HUDEP-2 (cell line): ENCODE data around the gene PRRC2A.
"Not testable (repeated sequence)": the region's sequence is repeated elsewhere in the genome, so short reads cannot be mapped to it uniquely, and the experiment has no call there.

Experiments
- DNase-seq, 76 experiments: peaks; one replicate each; lab custom pipeline; 2025; ENCODE audit not compliant: unreplicated experiment in 76 of 76; lab: John Stamatoyannopoulos, UW

The PRRC2A gene

DNA sequence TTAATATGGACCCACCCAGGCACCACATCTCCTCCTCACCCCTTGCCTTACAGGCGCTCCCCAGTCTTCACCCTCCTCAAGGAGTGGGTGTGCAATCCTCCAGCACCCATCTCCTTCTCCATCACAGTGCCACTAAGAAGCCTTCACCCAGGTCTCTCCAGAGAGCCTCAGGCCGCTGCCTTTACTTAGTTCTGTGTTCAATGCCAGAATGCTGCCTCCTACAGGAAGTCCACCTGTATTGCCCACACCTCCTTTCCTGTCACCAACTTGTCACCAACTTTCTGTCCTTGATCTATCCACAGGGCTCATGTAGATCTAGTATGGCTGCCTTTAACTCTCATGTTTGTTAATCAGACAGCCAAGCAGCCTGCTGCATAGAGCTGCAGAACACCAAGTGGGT, 35.0 kb upstream of the PRRC2A start:
- peak in 32 of 76 experiments; percentile 6 to 62 (median 31) for DNase-seq

DNA sequence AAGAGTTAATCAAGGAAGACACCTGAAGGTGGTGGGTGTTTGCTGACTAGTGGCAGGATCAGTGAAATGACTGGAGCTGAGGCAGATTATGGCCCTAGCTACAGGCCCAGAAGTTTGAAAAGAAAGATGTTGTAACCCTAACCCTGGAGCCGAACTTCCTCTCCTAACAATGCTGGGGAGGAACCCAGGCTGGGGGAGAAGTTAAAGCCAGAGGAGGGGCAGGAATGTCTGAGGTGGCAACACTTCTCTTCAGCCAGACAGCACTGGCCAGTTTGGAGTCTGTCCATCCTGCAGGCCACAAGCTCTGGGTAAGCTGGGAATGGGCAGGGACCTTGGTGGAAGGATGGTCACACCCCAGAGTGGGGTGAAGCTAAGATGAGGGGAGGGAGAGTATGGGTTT, 34.5 kb upstream of the PRRC2A start, which contains the start of gene LST1:
Gene LST1, plus strand, starts transcription at position 270 of the 400 bp plus-strand sequence. CDS start 1,023 bp downstream, outside the sequence.
- no peak for DNase-seq

DNA sequence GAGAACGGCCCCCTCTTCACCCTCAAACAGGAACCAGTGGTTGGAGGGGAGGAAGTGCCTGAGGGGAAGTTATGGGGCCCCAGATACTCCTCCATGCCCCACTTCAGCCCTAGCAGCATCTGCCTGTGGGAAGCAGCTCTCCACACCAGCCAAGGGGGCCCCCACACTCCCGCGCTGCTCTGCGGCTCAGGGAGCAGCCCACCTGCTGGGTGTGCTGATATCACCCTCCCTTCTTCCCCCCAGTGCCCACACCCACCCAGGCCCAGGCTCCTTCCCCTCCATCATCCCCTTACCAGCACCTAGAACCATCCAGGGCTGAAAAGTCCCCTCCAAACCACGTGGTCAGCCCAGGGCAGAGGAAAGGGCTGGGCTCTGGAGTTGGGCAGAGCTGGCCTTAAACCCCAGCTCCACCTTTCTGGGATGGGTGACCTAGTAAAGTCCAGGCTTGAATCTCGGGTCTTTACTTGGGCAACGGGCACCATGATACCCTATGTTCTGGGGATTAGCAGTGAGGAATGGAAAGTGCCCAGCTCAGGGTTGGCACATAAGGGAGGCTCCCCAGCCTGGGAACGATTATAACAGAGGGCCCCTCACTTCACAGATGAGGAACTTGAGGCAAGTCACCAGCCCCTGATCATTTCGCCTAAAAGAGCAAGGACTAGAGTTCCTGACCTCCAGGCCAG, 33.8 kb upstream of the PRRC2A start:
- no peak for DNase-seq

DNA sequence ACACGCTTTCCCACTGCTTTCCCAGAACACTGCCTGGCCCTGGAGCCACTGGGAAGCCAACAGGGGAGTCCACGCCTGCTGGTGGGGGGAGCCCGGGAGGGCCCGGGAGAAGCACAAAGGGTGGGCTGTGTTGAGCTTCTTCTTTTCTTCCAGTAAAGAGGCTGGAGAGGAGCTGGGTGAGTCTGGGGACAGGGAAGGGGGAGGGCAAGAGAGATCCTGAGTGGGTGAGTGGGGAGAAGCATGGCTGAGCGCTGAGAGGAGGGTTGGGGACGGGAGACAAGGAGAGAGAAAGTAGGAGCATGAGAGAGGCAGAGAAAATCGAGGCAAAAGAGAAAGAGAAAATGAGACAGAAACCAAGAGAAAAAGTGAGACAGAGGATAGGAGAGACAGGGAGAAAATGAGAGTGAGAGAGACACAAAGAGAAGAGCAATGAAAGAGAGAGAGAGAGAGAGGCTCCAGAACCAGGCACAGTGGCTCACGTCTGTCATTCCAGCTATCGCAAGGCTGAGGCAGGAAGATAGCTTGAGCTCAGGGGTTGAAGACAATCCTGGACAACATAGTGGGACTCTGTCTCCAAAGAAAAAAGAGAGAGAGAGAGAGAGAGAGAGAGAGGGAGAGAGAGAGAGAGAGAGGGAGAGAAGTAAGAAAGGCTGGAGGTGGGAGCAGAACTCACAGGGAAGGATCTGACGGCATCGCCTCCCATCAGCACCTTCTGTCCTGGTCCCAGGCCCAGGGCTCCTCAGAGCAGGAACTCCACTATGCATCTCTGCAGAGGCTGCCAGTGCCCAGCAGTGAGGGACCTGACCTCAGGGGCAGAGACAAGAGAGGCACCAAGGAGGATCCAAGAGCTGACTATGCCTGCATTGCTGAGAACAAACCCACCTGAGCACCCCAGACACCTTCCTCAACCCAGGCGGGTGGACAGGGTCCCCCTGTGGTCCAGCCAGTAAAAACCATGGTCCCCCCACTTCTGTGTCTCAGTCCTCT, 32.4 kb upstream of the PRRC2A start:
- no peak for DNase-seq

DNA sequence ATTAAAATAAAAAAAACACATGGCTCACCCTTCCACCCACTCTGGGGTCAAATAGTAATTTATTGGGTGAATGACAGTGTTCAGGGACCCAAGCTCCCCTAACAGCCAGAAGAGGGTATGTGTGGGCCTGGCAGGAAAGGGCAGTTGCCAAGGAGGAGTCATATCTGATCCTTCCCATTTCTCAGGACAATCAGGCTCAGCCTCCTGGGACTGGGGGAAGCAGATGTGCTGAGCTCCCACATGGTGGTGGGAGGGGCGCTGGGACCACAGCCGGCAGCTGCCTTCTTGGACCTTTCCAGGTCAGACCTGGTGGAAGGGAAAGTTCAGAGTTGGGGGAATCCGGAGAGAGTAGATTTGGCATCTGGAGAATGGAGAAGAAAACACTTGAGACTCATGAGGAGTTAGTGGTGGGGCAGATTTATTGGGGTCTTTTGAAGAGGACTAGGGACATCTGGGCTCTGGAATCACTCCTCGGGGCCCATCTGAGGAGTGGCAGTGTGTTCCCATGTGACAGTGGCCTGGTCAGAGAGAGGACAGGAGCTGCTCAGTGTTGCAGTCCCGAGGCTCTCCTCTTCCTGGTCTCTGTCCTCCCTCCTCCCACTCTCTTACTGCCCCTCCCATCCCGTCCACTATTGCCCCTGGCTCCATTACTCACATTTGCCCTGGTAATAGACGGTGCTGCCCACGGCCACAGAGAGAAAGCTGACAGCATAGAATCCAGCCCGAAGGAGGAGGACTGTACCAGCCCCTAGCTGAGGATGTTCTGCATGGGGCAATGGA, 31.5 kb upstream of the PRRC2A start:
- no peak for DNase-seq

DNA sequence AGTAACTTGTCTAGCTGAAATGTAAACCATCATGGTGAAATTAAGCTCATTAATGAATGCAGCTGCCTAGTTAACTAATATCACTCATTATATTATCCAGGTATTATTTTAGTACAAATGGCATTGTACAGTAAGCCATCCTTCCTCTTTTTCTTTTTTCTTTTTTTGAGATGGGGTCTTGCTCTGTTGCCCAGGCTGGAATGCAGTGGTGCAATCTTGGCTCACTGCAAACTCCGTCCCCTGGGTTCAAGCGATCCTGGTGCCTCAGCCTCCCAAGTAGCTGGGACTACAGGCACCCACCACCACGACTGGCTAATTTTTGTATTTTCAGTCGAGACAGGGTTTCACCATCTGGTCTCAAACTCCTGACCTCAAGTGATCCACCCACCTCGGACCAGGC, 29.8 kb upstream of the PRRC2A start:
- not testable (repeated sequence) for DNase-seq

DNA sequence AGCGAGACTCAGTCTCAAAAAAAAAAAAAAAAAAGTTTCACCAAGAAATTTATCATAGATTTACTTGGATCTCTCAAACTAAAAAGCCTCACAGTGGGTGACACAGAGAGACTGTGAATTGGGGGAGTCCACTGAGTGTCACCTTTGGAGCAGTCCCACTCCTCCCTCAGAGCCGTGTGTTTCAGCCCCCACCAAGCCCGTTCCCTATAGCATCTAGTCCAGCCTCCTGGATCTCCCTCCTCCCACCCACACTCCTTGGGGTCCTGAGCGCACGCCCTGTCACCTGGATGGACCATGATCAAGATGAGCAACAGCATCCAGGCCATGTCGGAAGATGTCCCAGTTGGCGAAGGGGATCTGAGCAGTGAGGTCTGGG, 28.1 kb upstream of the PRRC2A start:
- no peak for DNase-seq

DNA sequence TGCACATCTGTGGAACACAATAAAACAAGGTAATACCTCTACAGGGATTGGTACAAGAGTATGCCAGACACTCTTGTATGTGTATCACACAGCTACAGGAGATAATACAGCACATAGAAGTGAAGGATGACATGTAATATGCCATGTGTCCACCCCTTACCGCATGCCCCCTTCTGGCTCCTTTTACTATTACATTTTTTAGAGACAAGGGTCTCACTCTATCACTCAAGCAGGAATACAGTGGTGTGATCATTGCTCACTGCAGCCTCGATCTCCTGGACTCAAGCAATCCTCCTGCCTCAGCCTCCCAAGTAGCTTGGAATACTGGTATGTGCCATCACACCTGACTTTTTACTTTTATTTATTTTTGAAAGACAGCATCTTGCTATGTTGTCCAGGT, 23.5 kb upstream of the PRRC2A start:
- peak in 32 of 76 experiments; percentile 8 to 72 (median 48) for DNase-seq

DNA sequence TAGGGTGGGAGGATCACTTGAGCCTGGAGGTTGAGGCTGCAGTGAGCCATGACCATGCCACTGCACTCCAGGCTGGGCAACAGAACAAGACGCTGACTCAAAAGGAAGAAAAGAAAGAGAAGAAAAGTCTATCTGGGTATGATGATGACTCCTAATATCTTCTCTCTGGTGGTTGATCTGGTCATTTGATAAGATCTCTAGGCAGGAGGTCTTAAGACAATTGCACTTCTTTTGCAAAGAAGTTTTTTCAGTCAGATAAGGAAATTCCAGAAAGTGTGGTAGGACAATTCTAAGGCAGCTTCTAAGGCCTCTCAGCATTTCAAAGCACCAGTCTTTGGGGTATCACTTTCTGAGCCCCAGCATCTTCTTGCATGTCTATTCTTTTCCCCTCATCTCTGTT, 13.2 kb upstream of the PRRC2A start:
- no peak for DNase-seq

DNA sequence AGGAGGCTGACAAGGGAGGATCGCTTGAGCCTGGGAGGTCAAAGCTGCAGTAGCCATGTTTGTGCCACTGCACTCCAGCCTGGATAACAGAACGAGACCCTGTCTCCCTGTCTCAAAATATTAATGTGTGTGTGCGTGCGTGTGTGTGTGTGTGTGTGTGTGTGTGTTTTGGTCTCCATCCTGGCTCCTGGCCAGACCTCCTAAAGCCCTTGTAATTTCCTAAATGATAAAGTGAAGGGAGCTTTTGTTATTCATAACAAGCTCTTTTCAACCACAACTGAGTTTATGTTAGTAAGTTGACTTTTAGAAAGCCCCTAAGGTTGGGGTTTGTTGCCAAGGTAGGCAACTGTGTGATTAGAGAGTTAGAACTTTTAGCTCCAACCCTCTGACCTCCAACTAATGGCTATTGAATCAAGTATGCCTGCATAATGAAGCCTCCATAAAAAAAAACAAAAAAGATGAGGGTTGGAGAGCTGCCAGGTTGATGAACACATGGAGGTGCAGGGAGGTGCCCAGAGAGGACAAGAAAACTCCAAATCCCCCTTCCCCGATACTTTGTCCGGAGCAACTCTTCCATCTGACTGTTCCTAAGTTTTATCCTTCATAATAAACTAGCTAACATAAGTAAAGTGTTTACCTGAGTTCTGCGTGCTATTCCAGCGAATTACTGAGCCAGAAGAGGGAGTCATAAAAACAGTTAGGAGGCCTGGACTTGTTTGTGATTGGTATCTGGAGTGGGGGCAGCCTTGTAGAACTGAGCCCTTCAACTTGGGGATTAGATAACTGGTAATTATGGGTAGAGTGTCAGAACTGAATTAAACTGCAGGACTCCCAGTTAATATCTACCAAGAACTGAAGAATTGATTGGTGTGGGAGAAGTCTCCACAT, 10.8 kb upstream of the PRRC2A start:
- peak in 14 of 76 experiments; percentile 3 to 43 (median 20) for DNase-seq

DNA sequence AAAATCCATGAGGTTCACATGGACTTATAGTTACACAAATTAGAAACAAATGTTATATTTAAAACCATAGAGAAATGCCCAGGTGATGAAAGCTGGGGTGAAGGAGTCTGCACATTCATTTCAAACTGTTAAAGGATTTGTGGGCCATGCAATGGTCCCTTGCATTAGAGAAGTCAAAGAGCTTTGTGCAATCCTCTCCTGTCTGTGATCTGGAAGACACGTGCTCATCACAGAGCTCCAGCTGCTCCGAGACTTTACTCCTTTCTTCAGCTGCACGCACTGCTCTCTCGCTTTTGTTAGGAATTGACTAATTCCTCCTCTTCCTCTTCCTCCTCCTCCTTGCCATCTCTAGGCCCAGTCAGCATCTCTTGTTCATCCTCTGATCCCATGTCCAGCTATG, 9.5 kb upstream of the PRRC2A start:
- no peak for DNase-seq

DNA sequence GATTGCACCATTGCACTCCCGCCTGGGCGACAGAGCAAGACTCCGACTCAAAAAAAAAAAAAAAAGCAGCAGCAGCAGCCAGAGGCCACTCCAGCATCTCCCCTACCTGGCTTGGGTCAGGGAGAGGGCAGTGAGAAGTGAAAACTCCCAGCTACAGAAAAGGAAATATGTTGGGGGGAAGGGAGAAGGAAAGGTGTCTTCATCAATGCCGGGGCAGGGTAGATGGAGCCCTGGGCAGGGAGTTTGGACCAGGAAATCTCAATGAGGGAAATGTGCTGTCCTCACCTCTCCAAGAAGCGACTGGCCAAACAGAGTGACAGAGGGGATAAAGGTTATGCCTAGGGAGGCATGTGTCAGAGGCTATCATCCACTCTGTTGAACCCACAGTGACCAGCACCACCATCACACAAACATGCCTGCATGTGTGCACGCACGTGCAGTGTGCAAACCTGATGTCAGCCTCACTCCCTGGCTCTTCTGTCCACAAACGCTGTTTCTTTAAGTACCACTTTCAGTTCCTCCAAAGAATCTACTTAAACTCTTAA, 6.4 kb upstream of the PRRC2A start:
- DNase-seq, result no peak

DNA sequence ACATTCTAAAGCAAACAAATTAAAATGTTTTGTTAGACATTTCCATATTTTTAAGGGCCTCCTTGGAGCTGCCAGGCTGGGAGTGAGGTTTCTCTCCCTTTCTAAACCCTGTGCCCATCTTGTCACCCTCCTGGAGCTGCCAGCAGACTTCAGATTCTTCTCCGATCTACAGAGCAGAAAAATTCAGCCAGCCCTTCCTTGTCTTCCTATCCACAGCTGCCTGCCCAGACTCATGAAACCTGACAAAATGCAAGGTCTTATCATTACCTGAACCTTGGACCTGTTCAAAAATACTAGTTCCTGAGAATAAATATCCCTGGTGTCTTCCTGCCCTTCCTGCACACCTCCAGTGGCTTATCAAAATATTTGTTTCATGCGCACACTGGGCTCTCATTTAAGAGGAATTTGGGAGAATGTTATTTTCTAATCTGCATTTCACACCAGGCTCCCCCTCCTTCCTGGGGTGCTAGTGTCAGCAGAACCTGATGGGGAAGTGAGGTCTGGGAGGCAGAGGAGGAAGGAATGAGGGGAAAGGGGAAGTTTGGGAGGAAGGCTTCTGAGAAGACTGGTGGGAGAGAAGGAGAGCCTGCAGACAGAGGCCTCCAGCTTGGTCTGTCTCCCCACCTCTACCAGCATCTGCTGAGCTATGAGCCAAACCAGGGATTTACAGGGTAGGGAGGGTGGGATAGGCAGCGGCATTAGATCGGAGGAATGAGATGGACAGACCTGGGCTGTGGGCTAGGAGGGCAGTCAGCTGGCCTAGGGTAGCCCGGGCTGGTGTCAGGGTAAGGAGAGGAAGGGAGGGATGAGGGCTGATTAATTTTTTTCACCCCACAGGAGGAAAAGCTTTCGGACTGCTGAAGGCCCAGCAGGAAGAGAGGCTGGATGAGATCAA, 5.6 kb upstream of the PRRC2A start, which contains the start of gene AIF1:
Gene AIF1, plus strand, starts transcription at position 551 of the 895 bp plus-strand sequence. Its CDS starts 96 bp downstream, at position 647.
- DNase-seq, result no peak

DNA sequence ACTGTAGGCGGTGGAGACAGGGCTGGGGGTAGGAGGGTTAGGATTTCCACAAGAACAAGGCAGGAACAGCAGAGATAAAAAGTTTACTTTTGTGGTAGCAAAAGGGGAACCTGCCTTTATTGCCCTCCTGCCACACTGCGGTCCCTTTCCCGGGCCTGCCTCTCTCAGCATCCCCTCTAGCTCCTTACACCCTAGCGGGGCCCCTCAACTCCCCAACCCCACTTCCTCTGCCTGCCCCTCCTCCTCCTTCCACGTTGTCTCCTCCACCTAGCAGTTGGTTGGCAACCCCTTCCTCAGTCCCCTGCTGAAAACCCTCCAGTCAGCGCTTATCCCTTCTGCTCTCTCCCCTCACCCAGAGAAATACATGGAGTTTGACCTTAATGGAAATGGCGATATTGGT, 4.8 kb upstream of the PRRC2A start:
- no peak for DNase-seq

DNA sequence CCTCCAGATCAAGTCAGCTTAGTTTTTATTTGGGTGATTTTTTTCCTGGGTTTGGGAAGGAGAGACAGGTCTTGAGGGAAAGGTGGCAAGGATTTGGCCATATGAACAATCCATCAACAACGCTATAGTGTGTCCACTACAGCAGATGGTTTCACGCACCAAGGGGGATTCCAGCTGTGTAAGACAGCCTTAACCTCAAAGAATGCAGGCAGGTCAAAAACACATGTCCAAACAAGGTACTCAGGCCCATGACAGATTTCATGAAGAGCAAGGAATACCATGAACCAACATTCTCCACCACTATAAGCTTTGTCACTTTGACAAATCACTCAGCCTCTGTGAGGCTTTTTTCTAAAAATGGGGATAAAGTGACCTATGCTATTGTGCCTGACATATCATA, 3.5 kb upstream of the PRRC2A start:
- DNase-seq, result no peak

DNA sequence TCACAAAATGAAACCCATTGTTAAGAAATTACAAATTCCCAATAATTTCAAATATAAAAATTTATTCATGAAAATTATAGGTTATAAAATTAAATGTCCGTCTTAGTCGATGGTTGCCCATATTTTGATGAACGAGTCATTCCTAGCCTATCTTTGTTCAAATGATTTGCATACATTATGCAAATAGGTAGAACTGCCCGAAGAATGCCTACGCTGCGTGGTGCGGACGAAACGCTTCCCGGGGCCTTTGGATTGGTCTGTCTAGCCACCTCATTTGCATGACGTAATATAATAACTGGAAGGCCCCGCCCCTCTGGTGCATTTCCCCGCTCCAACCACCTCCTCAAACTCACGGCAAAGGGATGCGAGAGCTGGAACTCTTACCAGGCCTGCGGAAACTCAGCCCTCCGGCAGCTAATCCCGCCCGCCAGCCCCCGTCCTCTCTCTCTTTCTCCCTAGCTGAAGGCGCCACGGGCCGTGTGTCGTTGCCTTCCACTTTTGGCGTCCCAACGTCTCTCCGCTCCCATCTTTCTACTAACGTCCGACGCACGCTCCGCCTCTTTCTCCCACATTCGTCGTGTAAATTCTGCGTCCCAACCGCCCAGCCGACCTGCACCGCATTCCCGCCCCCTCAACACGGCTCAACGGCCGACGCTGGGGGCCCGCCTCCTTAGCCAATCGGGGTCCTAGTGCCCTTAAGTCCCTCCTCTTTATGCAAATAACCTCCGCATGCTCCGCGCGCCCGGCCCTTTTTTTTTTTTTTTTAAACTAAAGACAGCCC, 520 bp upstream of the PRRC2A start:
- DNase-seq, result peak; percentile 92 to 100 (median 99)

DNA sequence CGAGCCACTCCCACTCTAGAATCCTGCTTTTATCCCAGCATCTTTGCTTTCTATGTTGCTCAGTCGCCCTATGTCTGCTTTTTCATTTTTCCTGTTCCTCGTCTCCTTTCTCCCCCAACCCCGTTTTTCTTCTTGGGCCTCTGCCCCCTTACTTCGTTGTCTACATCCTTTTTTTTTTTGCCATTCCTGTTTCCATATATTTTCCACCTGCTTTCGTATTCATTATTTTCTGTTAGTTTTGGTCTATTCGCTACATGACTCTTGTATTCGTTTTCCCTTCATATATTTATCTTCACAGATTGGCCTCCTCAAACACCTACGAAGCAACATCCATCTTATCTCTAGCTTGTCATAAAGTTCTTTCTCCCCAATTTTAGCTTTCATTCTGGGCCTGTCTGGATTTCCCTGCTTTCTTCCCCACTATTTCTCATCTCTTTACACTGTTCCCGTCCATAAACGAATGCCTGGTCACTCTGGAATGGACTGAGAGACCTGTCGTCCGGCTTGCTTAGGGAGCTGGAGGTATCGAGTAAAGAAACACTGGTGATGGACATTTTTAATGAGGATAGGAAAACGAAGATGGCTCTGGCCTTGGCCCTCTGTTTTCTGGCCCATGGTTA, 915 bp downstream of the PRRC2A start:
- no peak for DNase-seq
